Epidermal melanocyte (primary cell): ENCODE results near the gene ARAP3.

Source experiments
- DNase-seq: peaks from one replicate; pipeline ENCODE4 v3.0.0; 2011; ENCODE audit warnings: low spot score; ENCODE audit not compliant: insufficient read length

Gene ARAP3

DNA sequence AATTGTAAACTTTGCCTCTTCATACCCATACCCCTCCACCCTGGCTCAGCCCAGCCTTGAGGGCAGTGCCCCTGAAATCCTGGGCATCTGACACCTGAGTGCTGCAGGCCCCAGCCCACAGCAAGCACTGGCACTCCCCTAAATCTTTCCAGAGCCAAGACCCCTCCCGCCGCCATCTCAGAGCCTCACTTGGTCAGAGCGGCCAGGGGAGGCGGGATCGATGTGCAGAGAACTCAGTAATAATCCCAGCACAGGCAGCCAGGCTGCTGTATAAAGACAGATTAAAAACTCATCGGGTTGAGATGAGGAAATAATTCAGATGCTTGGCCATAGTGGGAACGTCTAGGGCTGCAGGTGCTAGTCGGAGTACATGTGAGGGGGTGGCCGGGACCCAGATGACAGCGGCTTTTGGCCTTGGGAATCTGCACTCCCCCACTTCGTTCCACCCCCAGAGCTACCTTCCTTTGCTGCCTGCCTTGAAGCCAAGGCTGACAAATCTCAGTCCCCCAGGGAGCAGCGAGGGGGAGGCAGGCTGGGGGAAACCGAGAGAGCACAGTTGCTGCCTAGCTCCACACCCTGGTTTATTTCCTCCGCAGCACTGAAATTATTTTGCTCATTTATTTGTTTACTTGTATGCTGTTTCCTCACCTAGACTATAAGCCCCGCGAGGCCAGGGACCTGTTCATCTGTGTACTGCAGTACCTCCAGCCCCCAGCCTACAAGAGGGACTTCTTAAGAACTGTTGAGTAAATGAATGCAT is 19.5 kb upstream of the ARAP3 start:
- no peak for DNase-seq

DNA sequence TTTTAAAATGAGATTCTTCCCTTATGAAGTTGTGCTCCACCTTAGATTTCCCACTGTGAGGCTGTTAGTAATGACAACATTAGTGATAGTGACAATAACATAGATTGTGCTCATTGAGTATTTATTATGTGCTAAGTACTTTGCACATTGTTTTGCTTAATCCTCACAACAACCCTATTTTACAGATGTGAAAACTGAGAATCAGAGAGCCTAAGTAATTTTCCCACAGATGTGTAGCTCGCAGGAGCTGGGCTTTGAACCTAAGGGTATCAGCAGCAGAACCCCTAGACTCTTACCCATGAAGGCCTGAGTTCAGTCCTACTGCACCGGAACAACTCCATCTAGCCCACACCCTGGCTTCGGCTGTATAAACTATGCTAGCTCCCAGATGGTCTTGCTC is 15.6 kb upstream of the ARAP3 start:
- DNase-seq = no peak

DNA sequence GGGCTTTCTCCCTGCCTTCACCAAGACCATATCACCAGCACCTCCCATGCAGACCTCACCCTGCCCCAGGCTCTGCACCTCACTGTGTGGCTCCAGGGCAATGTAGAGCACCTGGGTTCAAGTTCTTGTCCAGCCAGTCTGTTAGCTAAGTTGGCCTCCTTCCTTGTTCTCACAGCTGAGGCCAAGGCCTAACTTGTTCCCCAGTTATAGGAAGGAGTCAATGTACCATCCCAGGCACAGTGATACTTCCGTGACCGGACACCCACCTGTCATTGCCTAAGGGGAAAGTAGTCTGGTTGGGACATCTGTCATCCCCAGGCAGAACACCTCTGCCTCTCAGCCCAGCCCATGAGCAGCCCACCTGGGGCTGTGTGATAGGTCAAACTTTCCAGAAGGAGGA is 14.4 kb upstream of the ARAP3 start:
- no peak for DNase-seq

DNA sequence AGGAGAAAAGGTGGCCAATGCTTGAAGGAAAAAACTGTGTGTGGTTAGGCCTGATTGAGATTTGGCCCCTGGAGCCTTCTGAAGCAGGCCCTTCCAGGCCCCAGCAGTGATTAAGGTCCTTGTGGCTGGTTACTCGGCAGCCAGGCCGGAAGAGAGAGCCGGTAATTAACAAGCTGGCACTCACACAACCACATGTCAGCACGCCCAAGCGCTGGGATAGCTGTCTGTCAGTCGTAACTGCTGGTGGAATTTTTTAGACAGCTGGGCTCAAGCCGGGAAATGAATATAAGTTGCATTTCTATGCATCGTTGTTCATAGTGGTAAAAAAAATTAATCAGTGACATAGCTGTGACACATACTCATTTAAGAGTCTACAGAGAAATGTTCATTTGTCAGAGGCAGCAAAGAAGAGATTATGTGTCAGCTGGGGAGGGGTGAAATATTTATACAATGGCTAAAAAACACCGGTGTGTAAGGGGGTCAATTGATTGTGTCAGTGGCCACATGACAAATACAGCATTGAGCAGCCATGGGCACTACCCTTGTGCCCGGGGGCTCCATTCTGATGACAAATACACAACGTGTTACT is 13.7 kb upstream of the ARAP3 start:
- peak; percentile 33 for DNase-seq

DNA sequence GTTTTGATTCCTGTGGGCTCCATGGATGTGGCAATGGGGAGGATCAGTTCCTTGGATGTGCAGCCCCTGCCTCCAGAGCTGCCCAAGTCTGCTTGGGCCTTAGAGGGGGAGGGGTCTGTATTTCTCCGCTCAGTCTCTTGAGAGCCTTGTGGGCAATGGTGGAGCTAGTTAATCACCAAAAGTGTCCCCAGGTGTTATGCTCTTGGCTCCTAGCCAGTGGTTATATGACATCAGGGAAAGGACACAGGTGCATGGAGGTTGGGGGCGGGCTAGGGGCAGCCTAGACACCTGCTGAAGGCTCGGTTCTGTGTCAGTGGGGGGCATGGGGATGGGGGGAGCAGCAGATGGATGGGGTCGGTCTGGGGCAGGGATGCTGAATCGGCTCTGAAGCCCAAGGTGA is 12.4 kb upstream of the ARAP3 start:
- DNase-seq = no peak

DNA sequence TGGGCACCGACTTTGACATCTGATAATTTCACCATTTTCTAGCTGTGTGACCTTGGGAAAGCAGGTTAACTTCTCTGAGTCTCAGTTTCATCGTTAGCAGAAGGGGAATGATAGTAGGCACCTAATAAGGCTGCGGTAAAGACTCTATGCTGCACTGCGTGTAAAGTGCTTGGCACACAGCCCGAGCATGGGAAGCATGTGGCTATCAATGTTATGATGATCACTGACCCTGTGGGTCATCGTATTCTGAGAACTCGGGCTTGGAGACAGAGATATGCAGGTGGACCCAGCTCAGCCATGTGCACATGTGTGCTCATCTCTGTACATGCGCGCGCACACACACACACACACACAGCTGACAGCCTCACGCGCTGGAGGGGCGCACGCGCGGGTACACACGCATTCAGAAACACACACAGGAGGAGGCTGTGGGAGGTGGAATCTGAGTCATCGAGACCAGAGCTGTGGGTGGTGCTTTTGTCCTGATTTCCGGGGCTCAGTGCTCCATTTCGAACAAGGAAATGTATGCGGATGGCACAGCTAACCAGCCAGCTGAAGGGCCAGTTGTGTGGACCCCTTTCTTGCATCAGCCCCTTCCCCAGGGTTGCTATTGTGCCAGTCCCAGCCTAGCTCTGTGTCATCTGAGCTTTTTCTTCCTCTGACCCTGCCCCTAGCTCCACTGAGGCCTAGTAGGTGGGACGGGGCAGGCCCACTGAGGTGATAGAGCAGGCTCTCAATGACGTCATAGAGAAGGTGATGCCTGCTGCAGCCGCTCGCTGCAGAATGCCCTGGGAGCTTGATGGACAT is 11.1 kb upstream of the ARAP3 start:
- no peak for DNase-seq

DNA sequence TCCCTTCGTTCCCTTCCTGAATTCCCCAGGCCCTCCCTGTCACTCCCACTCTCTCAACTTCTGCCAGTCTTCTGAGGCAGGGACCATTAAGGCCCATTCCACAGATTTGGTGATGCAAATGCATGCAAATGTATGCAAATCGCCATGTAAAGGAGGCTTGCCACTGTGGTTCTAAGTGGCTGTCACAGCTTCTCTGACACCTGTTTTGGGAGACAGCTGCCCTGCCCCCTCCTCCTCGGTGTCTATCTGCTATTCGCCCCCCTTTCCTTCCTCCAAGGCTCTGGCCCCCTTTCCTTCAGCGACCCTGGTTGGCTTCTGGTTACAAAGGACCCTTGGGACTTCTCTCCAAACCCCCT is 10.5 kb upstream of the ARAP3 start:
- no peak for DNase-seq

DNA sequence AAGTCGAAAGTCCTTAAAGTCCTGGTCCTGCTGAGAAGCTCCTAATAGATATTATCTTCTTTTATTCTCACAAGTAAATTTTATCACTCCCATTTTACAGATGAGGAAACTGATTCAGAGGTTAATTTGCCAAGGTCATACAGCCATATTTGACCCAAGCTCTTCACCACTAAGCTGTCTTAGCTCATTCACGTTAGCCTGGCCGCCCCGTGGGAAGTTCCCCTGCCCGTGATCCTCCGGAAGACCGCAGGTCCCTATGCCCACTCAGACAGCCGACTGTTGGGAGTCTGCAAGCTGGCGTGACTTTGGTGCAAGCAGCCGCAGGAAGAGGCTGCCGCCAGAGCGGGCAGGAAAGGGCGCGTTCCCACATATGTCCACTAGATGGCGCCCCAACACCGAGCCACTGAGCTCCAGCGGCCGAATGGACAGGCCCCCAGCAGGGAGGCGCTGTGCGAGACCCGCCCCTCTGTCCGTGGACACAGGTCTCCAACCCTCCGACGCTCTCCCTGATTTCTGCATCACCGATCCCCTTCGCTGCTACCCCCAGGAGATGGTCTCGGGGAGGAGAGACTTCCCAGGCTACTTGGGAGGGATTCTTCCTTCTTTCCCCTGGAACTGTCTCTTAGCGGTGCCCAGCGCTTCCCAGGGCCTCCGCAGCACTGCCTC is 10.0 kb upstream of the ARAP3 start:
- peak; percentile 55 for DNase-seq

DNA sequence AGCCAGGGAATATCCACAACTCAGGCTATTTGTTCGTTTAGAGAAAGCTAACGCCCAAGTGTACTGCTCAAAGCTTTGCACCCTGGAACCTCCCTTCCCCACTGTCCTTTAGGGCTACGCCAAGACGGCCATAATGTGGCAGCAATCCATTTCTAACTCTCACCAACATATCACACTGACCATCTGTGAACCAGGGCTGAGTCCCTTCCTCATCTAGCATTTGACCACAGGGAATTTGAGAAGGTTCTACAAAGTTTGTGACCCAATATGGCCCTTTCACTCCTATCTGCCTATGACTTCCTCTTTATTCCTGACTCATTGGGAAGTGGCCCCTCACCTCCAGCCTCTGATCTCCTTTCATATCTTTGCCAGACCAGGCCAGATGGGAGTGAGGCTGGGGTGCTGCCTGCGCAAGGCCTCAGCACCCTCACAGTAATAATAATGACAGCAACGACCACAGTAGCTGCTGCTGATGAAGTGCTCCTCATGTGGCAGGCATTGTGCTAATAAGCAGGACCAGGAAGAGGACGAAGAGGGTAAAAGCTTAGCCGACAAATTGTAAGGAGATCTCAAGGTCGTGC is 9.3 kb upstream of the ARAP3 start:
- DNase-seq = no peak

DNA sequence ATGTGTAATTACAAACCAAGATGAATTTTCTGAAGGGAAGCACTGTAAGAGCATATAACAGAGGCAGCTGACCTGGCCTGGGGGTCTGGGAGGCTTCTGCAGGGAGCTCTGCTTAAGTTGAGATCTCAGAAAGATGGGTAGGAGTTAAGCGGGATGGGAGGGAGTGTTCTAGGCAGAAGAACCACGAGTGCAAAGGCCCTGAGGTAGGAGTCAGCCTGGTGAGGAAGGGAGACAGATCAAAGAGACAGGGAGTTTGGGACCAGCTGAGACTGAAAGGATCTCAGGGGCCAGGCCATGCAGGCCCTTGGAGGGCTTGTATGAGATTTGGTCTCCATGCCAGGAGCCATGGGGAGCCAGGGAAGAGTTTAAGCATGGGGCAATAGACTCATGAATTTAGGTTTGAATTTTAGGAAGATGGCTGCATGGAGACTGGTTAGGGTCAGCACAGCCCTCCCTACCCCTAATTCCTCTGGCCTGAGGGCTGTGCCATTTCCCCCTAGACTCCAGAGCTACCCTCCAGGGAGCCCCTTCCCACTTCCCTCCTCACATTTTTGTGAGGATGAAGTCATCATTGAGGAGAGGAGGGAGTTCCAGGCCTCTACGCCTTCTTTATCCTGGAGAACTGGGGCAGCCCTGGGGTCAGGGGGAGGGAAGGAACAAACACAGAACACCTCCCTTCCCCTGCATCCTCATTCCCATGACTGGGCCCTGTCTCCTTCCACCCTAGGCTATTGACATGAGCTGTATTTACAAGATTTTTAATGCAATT is 4.8 kb upstream of the ARAP3 start:
- DNase-seq = no peak

DNA sequence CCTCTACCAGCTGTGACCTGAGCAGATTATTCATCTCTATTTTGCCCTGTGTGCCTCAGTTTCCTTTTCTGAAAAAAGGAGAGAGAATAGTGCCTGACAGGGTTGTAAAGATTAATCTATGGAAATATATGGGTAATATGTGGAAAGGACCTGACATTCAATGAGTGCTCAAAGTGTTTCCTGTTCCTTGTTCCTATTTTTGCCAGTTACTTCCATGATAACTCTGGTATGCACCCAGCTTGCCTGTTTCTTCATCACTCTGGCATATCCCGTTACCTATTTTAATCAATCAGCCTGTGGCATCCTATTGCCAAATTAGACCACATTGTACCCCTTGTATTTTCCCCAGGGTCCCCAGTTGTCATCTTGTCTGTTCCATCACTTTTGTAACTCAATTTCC is 3.6 kb upstream of the ARAP3 start:
- DNase-seq = no peak

DNA sequence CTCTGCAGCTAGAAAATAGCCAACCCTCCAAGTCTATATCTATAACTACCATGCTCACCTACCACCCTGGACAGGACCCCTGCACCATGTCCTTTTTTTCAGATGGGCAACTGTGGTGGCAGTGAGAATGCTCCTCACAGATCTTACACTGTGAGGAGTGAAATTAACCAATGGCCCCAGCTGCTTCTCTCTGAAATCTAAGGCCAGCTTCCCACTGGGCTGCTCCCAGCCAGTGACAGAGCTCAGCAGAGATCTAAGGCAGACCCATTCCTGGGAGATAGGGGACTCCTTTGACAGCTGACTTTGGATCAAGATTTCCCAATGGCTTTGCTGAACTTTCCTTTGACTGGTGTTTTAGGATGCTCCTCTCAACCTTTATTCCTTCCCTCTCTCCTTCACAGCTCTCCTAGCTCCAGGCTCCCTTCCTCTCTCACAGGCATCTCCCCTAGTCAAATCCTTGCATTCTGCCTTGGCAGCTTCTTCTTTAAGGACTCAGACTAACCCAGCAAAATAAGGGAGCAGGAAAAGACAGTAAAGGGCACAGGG is 1.6 kb upstream of the ARAP3 start:
- DNase-seq = no peak

DNA sequence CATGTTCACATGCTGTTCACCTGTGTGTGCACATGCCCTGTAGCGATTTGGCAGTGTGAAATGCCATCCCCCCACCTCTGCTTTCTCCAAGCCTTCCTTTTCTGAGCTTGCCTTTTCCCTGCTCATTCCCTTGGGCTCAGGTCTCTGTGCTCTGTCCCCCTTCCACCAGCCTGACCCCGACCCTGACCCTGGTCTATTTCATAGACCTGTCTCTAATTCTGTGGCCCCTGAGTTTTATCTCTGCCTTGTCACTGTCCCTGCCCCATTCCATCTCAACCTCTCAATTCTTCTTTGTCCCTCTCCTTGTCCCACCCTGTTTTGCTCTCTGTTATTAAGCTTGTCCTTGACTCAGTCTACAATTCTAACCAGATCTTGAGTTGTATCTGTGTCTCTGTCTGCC is 735 bp downstream of the ARAP3 start:
- no peak for DNase-seq

DNA sequence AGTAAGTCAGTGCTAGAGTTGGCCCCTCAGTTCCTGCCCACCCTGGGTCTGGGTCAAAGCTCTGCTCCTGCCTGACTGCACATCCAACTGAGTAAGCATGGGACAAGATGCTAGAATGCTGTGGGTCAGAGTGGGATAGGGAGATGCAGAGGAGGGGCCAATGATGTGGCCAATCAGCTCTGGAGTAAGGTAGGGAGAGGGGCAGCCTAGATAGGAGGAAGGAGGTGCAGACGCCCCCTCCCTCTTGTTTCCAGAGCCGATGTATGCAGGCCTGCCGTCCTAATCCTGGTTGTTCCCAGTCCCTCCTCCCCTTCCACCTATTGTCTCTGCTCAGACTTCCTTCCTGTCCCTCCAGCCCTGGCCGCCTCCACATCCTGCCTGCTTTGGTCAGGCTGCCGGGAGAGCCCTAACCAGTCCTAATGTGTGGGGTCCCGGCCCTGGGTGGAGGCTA is 1.3 kb downstream of the ARAP3 start:
- peak; percentile 48 for DNase-seq

DNA sequence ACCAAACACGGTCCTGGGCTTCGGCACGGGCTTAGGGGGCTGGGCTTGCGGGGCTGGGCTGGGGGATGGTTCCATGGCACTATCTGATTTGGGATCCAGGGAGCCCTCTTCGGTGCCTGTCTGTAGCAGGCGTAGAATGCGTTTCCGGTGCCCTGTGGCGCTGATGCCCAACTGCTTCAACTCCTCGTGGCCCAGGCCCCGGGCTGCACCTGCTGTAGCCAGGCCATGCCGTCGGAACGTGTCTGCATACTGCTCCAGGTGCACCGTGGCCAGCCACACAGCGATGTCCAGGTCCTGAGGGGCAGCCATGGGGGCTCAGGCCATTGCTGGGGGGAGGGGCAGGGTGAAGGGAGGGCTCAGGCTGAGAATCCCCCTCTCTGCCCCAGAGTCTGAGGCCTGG is 1.9 kb downstream of the ARAP3 start:
- no peak for DNase-seq

DNA sequence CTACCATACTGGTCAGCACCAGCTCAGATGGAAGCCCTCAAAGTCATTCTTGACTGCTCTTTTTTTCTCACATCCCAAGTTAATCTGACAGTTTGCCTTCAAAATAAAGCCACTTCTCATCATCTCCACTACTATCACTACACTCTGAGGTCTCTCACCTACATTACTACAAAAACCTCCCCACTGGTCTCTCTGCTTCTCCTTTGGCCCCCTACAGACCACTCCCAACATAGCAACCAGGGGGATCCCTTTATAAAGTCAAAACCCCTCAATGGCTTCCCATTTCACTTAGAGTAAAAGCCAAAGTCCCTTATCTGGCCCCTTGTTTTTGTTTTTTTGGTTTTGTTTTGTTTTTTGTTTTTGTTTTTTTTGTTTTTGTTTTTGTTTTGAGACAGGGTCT is 4.6 kb downstream of the ARAP3 start:
- DNase-seq = no peak

DNA sequence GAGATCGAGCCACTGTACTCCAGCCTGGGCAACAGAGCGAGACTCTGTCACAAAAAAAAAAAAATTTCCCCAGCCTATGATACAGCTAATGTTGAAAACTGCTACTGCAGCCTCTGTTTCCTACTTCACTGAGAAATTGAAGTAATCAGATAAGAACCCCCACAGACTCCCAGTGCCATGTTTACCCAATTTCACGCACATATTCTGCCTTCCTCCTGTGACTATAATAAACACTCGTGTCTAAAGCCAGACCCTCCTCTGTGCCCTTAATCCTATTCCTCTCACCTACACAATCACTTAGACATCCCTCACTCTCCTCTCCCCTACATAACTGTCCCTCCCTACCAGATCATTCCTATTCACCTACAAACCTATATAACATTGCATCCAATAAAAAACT is 6.4 kb downstream of the ARAP3 start:
- DNase-seq = no peak

DNA sequence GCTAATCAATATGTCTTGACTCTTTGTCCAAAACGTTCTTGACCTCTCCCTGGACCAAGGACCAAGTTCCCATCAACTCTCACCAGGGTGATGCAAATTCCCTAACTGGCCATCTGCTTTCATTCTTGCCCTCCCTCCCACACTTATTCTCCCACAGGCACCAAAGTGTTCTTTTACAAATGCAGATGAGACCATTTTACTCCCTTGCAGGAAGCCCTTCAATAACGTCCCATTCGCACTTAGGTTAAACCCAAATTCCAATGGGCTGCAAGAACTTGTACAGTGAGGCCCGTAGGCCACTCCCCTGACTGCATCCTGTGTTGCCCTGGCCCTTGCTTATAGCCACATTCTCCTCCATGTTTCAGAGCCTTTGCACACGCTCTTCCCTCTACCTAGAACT is 7.3 kb downstream of the ARAP3 start:
- DNase-seq = no peak

DNA sequence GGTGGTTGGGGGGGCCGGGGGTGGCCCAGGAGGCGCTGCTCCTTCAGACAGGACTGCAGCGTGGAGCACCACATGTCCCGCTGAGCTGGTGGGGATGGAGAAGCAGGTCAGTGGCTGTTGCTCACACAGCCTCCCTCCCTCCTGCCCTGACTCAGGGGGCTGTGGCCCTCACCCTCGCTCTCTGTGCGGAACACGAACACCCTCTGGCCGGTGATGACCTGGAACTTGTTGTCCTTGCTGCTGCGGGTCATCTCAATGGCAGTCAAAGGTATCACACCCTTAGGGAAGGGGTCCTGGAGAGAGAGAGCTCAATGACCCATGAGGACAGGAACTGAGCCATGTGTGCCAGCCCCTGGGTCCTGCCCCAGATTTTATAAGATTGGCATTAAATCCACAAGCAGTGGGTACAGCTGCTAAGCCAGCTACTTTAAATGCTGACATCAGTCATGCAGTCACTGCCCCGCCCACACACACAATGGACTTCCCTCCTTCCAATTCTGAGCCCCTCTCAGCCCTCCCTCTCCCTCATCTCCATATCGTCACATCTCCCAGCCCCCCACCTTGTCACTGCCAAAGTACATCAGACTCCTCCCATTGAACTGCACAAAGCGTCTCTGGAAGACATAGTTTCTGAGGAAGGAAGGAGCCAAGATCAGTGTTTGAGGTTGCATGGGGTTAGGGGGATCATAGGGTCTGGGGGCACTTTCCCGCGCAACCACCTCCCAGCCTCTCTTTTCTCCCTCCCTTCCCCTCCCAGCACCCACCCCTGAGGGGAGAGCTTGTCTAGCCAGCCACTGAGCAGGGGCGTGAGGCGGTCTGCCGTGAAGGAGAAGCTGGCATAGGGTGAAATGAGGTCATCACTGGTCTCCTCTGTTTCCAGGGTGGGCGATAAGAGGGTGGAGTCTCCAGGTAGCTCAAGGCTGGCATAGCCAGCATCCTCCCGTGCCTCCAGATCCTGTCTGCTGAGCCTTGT is 8.9 kb downstream of the ARAP3 start:
- no peak for DNase-seq
